AG04449 (cell line): Measurements from ENCODE around the gene PNO1.

Source experiments
- CTCF ChIA-PET: fragments of 350-600 bp; formaldehyde crosslinking; extraction: SDS; loops from one replicate; lab custom pipeline; 2021; ENCODE audit warnings: antibody characterized with exemption; lab: Yijun Ruan, JAX
- POLR2A ChIA-PET: fragments of 400-600, 350-600 bp; formaldehyde crosslinking; extraction: SDS; loops from one replicate; lab custom pipeline; 2020; ENCODE audit warnings: antibody characterized with exemption, inconsistent platforms; lab: Yijun Ruan, JAX
- DNase-seq: peaks from one replicate; pipeline ENCODE4 v3.0.0-alpha.2; 2010; ENCODE audit warnings: low read depth, low spot score
- H3K4me3 ChIP-seq: 2 replicates; pipeline ENCODE4 v1.5.1; 2011; ENCODE audit warnings: low read depth, mild to moderate bottlenecking, control low read depth, low read length
- TF ChIP-seq, protein P1 (sequence below): IDR thresholded peaks from one replicate; pipeline ENCODE4 v1.5.1; 2011; ENCODE audit warnings: mild to moderate bottlenecking, moderate library complexity, low read length, control low read depth, inconsistent platforms; ENCODE audit not compliant: insufficient read depth; ENCODE audit errors: missing control alignments

Gene PNO1

GRCh38 chr2:68152681-68153347 is 4.9 kb upstream of the PNO1 start:
- POLR2A ChIA-PET, result no interaction called here
- TF ChIP-seq, protein P1, sequence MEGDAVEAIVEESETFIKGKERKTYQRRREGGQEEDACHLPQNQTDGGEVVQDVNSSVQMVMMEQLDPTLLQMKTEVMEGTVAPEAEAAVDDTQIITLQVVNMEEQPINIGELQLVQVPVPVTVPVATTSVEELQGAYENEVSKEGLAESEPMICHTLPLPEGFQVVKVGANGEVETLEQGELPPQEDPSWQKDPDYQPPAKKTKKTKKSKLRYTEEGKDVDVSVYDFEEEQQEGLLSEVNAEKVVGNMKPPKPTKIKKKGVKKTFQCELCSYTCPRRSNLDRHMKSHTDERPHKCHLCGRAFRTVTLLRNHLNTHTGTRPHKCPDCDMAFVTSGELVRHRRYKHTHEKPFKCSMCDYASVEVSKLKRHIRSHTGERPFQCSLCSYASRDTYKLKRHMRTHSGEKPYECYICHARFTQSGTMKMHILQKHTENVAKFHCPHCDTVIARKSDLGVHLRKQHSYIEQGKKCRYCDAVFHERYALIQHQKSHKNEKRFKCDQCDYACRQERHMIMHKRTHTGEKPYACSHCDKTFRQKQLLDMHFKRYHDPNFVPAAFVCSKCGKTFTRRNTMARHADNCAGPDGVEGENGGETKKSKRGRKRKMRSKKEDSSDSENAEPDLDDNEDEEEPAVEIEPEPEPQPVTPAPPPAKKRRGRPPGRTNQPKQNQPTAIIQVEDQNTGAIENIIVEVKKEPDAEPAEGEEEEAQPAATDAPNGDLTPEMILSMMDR, result no peak
- no peak overlapping the region for H3K4me3 ChIP-seq
- DNase-seq, result no peak
- CTCF ChIA-PET, result interaction anchor here (0.7 to 1.7 kb wide), 7 partner anchors 11 to 289 kb away, joined by 3 to 11 read pairs (median 3); no protein-coding TSS in a partner anchor

GRCh38 chr2:68155618-68156017 is 2.1 kb upstream of the PNO1 start:
- CTCF ChIA-PET, result interaction anchor here (0.8 to 2.1 kb wide), 4 partner anchors 11 to 95 kb away, joined by 3 to 8 read pairs (median 4); no protein-coding TSS in a partner anchor
- no peak overlapping the region for H3K4me3 ChIP-seq
- POLR2A ChIA-PET, result no interaction called here
- DNase-seq, result no peak
- TF ChIP-seq, protein P1, result no peak

DNA sequence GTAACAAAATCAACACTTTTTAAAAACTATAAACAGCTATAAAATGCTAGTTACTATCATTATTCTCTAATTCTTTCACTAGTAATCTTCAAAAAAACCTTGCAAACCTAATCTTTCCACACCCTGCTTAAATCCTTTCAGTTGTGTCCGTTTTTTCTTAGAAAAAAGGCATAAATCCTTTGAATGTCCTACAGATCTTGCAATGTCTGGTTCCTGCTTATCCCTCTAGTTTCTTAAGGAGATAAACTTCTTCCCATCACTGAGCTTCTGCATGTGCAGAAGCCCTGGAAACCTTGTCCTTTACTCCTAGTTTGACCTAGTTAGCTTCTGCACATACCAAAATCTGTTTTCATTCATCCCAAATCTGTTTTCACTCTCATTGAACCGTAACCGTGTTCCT is 1.3 kb upstream of the PNO1 start:
- DNase-seq, result no peak
- POLR2A ChIA-PET, result interaction anchor here (0.5 to 0.9 kb wide), 3 partner anchors 20 to 276 kb away, joined by 3 to 4 read pairs (median 3); partner anchors contain the start of gene CNRIP1
- TF ChIP-seq, protein P1, result no peak
- peak overlapping the region; percentile 96 for H3K4me3 ChIP-seq
- CTCF ChIA-PET, result interaction anchor here (0.8 to 2.1 kb wide), 9 partner anchors 12 to 163 kb away, joined by 3 to 8 read pairs (median 4); partner anchors contain the start of gene CNRIP1

- H3K4me3 ChIP-seq, result peak overlapping the region; percentile 96
- ChIA-PET CTCF (interaction anchor here (0.9 to 2.1 kb wide), 8 partner anchors 12 to 163 kb away, joined by 3 to 8 read pairs (median 5); partner anchors contain the start of gene CNRIP1), POLR2A (interaction anchor here (0.5 to 0.9 kb wide), 3 partner anchors 20 to 275 kb away, joined by 3 to 4 read pairs (median 3); partner anchors contain the start of gene CNRIP1)
- TF ChIP-seq, protein P1, result no peak
- no peak for DNase-seq
Observed at GRCh38 chr2:68157002-68157401, 686 bp upstream of the PNO1 start.

DNA sequence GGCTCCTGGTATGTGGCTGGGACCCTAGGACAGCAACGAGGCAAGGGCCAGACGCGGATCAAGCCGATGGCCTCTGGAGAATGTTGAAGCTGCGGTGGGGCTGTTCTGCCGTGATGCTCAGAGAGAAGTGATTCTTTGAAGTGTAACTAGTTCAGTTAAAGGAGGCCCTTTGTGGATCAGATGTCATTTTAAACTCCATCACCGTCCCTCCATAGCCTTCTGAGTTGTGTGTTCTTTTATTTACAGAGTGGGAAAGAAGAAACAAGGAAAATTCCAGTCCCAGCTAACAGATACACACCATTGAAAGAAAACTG is 403 bp downstream of the PNO1 start:
- POLR2A ChIA-PET, result interaction anchor here (0.8 kb wide), 1 partner anchor 94 kb away, joined by 3 read pairs; the partner anchor contains the start of gene PPP3R1
- H3K4me3 ChIP-seq, result peak overlapping the region; percentile 96
- TF ChIP-seq, protein P1, result no peak
- CTCF ChIA-PET, result interaction anchor here (0.7 to 2.0 kb wide), 5 partner anchors 13 to 125 kb away, joined by 3 to 5 read pairs (median 3); no protein-coding TSS in a partner anchor
- DNase-seq, result no peak

- TF ChIP-seq, protein P1, result no peak
- DNase-seq, result no peak
- POLR2A ChIA-PET, result no interaction called here
- CTCF ChIA-PET, result interaction anchor here (0.7 kb wide), 1 partner anchor 11 kb away, joined by 4 read pairs; no protein-coding TSS in a partner anchor
- no peak overlapping the region for H3K4me3 ChIP-seq
Observed at GRCh38 chr2:68163641-68164040, 6.0 kb downstream of the PNO1 start.
